ENCODE results near the gene TEAD2.

TEAD2 gene

GRCh38 chr19:49362048-49362928 is at the start of gene TEAD2:
TSS of gene TEAD2 (minus strand) at chr19:49362416. CDS start at chr19:49360075, 2,341 bp downstream.
- no peak for DNase-seq

- DNase-seq = no peak
Measured at GRCh38 chr19:49411681-49412326, 49.6 kb upstream of the TEAD2 start.

GRCh38 chr19:49409441-49410029 is 47.3 kb upstream of the TEAD2 start:
- peak; percentile 25 for DNase-seq

GRCh38 chr19:49408816-49409440 is 46.7 kb upstream of the TEAD2 start:
- no peak for DNase-seq

GRCh38 chr19:49407482-49408015 is 45.3 kb upstream of the TEAD2 start:
- no peak for DNase-seq

- DNase-seq = no peak
Measured at GRCh38 chr19:49407079-49407478, 44.9 kb upstream of the TEAD2 start.

GRCh38 chr19:49403404-49404187 is 41.4 kb upstream of the TEAD2 start:
- DNase-seq = no peak

GRCh38 chr19:49400029-49400428 is 37.8 kb upstream of the TEAD2 start:
- no peak for DNase-seq

GRCh38 chr19:49398931-49399330 is 36.7 kb upstream of the TEAD2 start:
- no peak for DNase-seq

- no peak for DNase-seq
Measured at GRCh38 chr19:49398001-49398615, 35.9 kb upstream of the TEAD2 start.

GRCh38 chr19:49396738-49397505 is 34.7 kb upstream of the TEAD2 start:
- DNase-seq = no peak

GRCh38 chr19:49395581-49396407 is 33.6 kb upstream of the TEAD2 start:
- DNase-seq = no peak

- no peak for DNase-seq
Measured at GRCh38 chr19:49393881-49394280, 31.7 kb upstream of the TEAD2 start.

GRCh38 chr19:49391581-49392399 is 29.6 kb upstream of the TEAD2 start:
- peak; percentile 80 for DNase-seq

- peak; percentile 71 for DNase-seq
Measured at GRCh38 chr19:49390929-49391359, 28.7 kb upstream of the TEAD2 start.

GRCh38 chr19:49390131-49390928 is 28.1 kb upstream of the TEAD2 start:
- no peak for DNase-seq

GRCh38 chr19:49389406-49389805 is 27.2 kb upstream of the TEAD2 start:
- no peak for DNase-seq

- DNase-seq = peak; percentile 83
Measured at GRCh38 chr19:49387936-49388372, 25.7 kb upstream of the TEAD2 start, which contains the start of gene KASH5. TSS of gene KASH5 (plus strand) at chr19:49388249. CDS start at chr19:49390884, 2,635 bp downstream.
